ENCODE measurements around the gene PTF1A.
"Not testable (repeated sequence)": the region's sequence is repeated elsewhere in the genome, so short reads cannot be mapped to it uniquely, and the experiment has no call there.

Gene PTF1A

DNA sequence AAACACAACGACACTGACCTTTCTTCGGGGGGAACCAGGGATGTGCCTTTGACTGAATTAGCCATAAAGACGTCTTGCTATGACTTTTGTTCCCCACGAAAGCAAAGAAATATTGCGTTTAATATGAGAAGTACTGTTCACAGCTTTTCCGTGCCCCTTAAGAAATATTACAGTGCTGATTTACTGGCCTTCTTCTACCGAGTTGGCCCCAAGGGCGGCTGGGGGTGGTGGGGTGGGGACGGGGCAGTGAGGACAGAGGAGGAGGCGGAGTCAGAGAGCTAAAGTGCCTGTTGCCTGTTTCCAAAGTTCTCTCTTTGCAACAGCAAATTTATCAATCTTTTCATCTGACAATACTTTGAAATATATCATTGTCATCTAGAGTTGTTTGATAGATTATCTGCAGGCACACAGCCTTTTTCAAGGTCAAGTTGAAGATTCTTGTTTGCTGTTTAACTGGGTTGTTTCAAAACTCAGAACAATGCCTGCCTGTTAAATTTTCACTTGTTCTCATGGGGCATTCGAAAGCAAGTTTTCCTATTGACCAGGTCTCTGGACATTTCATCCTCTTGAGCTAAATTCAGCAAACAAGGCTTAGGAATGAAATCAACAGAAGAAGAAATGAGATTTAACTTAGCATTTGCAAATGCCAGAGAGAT is 9.0 kb downstream of the PTF1A start:
- no peak overlapping the region for H3K4me3 Mint-ChIP-seq
- H3K27ac Mint-ChIP-seq (ENCODE audit: low read depth): no peak overlapping the region
- peaks cover 83% of the 10 kb centered on the region for H3K27me3 Mint-ChIP-seq
- no peaks in the 10 kb centered on the region for H3K9me3 Mint-ChIP-seq
- no peak for ATAC-seq (replicated peaks; ENCODE audit: extremely low read depth, poor library complexity, severe bottlenecking)
- H3K36me3 Mint-ChIP-seq (ENCODE audit: insufficient read depth): peaks cover 2% of the 10 kb centered on the region
- DNase-seq (ENCODE audit: low spot score in 2 of 2): no peak
- no peaks in the 10 kb centered on the region for H3K4me1 Mint-ChIP-seq

DNA sequence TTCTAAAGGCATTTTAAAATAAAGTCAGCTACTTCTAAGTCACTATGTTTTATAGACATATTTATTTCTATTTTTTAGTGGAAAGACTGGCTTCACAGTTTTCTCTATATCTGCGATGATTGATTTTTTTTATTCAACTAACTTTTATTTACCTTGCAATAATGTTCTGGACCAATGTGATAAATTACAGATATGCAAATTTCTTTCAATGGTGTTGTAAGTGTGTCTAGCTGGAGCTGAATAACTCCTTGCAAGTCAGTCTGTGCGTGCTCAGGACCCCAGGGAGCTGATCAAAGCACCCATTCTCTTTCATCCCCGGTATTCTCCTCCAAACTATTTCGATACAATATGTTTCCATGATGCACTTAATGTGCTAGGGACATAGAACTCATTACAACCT is 9.7 kb downstream of the PTF1A start:
- no peaks in the 10 kb centered on the region for H3K4me1 Mint-ChIP-seq
- DNase-seq (ENCODE audit: low spot score in 2 of 2) (no peak), ATAC-seq (replicated peaks; ENCODE audit: extremely low read depth, poor library complexity, severe bottlenecking) (no peak)
- peaks cover 76% of the 10 kb centered on the region for H3K27me3 Mint-ChIP-seq
- no peak overlapping the region for H3K27ac Mint-ChIP-seq (ENCODE audit: low read depth)
- H3K4me3 Mint-ChIP-seq: no peak overlapping the region
- H3K36me3 Mint-ChIP-seq (ENCODE audit: insufficient read depth): no peaks in the 10 kb centered on the region
- no peaks in the 10 kb centered on the region for H3K9me3 Mint-ChIP-seq

DNA sequence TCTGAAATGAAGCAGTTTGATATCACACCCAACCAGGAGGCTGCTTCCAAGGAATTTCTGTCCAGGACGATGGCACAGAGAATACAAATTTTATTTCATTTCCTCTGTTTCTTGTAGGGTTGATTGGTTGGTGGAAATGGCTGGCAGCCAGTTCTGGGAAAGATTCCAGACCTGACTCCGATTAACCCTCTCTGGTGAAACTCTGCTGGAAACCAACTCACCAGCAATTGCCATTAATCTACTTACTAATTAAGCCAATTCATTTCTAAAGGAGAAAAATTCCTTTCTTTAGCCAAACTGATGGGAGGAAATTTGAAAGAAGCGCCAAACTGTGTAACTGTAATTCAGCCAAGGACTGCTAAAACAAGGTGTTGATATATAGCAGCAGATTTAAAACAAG is 10.7 kb downstream of the PTF1A start:
- no peaks in the 10 kb centered on the region for H3K9me3 Mint-ChIP-seq
- DNase-seq (ENCODE audit: low spot score in 2 of 2) (no peak), ATAC-seq (replicated peaks; ENCODE audit: extremely low read depth, poor library complexity, severe bottlenecking) (no peak)
- peaks cover 67% of the 10 kb centered on the region for H3K27me3 Mint-ChIP-seq
- H3K27ac Mint-ChIP-seq (ENCODE audit: low read depth): no peak overlapping the region
- no peaks in the 10 kb centered on the region for H3K36me3 Mint-ChIP-seq (ENCODE audit: insufficient read depth)
- H3K4me1 Mint-ChIP-seq: no peaks in the 10 kb centered on the region
- no peak overlapping the region for H3K4me3 Mint-ChIP-seq

DNA sequence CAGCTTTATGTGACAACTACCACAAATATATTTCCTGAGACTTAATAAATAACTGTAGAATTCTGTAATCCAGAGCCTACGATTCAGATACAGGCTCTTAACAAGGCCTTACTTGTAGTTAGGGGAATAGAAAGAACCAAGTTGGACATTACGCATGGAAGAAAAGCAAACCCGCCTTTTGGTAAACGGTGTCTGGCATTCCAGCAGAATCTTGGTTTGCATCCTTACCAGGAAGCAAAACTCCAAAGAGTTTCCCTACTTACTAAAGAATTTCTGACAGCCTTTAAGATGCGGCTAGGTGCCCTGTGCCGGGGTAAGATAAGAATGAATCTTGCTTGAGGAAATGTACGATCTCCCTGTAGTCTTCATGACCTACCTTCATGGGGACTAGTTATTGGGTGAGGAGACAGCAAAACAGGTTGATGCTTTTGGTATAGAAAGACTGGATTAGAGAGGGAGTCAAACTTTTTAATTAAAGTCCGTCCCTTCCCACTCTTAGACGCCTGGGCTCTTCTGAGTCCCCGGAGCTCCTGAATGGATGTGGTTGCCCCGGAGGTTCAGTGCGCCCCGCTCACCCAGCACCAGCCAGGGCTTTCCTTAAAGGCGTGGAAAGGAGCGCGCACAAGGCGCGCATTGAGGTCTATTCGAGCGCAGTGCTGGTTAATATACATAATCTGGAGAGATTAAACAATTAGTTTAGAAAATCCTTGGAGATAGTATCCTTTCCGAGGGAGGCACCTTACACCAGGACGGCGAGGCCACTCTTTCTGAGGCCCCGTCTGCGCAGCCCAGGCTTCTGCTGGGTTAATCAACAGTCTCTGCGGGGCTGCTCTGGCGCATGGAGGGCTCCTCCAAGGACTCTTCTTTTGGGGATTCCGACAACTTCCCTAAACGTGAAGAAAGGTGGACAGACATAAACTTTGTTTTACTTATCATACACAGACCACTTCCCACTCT is 11.5 kb downstream of the PTF1A start:
- DNase-seq (ENCODE audit: low spot score in 2 of 2) (no peak), ATAC-seq (replicated peaks; ENCODE audit: extremely low read depth, poor library complexity, severe bottlenecking) (no peak)
- H3K4me3 Mint-ChIP-seq: no peak overlapping the region
- H3K9me3 Mint-ChIP-seq: no peaks in the 10 kb centered on the region
- peaks cover 60% of the 10 kb centered on the region for H3K27me3 Mint-ChIP-seq
- no peaks in the 10 kb centered on the region for H3K36me3 Mint-ChIP-seq (ENCODE audit: insufficient read depth)
- no peaks in the 10 kb centered on the region for H3K4me1 Mint-ChIP-seq
- no peak overlapping the region for H3K27ac Mint-ChIP-seq (ENCODE audit: low read depth)

DNA sequence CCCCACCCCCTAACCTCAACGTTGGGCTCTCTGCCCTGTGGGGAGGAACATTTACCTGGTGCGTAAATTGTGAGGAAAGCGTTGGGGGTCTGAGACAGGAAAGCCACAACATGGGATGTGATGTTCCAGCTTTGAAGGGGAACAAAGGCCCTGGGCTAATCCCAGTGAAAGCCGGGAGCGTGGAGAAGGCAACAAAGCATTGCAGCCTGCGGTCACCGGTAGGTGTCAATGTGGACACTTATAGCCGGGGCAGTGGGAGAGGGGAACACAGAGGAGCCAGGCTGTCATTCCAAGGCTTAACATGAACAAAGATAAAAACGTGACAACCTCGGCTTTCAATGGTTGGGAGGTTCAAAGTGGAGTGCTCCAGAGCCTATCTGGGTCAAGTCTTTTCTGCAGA is 12.7 kb downstream of the PTF1A start:
- Mint-ChIP-seq H3K4me3 (no peak overlapping the region), H3K27ac (ENCODE audit: low read depth) (no peak overlapping the region), H3K27me3 (peaks cover 67% of the 10 kb centered on the region), H3K4me1 (no peaks in the 10 kb centered on the region), H3K9me3 (no peaks in the 10 kb centered on the region), H3K36me3 (ENCODE audit: insufficient read depth) (no peaks in the 10 kb centered on the region)
- DNase-seq (ENCODE audit: low spot score in 2 of 2): no peak
- no peak for ATAC-seq (replicated peaks; ENCODE audit: extremely low read depth, poor library complexity, severe bottlenecking)

DNA sequence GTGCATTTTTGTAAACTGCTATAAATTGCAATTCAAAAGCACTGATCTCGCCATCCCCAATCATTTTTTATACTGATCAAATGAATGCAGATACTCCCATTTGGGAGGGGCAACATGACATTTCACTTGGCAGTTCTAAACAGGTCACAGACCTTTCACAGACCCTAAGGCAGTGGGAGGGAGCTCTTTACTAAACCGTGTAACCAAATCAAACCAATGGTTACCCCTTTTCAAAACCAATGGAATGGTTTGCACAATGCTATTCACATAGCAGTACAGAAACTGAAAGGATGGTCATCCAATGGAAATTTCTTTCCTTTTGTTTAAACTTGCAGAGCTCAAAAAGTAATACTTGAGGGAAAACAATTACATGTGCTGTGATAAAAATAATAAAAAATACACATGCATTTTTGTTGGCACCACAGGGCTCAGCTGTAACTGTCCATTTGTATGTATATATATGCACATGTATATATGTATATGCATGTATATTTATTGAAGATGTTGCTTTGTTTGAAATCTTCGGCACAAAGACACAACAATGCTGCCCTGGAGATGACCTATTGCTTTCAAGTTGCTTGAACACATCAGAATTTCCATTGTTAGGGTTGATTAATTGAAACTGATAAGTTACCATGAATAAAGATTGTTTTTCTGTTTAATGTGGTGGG is 14.0 kb downstream of the PTF1A start:
- DNase-seq (ENCODE audit: low spot score in 2 of 2) (no peak), ATAC-seq (replicated peaks; ENCODE audit: extremely low read depth, poor library complexity, severe bottlenecking) (no peak)
- no peaks in the 10 kb centered on the region for H3K9me3 Mint-ChIP-seq
- no peak overlapping the region for H3K27ac Mint-ChIP-seq (ENCODE audit: low read depth)
- no peak overlapping the region for H3K4me3 Mint-ChIP-seq
- H3K36me3 Mint-ChIP-seq (ENCODE audit: insufficient read depth): no peaks in the 10 kb centered on the region
- no peaks in the 10 kb centered on the region for H3K4me1 Mint-ChIP-seq
- H3K27me3 Mint-ChIP-seq: peaks cover 66% of the 10 kb centered on the region

DNA sequence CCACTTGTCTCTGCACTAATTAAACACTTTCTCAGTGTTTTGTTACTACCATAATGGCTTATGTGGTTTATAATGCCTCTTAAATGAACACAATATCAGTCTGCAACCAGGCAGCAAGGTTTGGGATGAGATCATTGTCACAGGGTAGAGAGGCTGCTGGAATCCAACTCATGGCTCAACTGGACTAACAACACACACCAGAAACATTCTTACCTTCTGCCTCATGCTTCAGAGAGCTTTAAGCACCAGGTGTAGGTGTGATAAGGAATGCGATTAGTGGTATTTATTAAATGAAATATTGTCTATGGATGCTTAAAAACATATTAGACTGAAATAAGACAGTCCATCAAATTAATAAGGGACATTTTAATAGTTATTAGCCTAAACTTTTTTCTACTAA is 25.4 kb downstream of the PTF1A start:
- H3K4me3 Mint-ChIP-seq: no peak overlapping the region
- H3K4me1 Mint-ChIP-seq: no peaks in the 10 kb centered on the region
- ATAC-seq (replicated peaks; ENCODE audit: extremely low read depth, poor library complexity, severe bottlenecking): no peak
- H3K27ac Mint-ChIP-seq (ENCODE audit: low read depth): no peak overlapping the region
- DNase-seq (ENCODE audit: low spot score in 2 of 2): no peak
- H3K27me3 Mint-ChIP-seq: peaks cover 47% of the 10 kb centered on the region
- H3K9me3 Mint-ChIP-seq: no peaks in the 10 kb centered on the region
- H3K36me3 Mint-ChIP-seq (ENCODE audit: insufficient read depth): peaks cover 1% of the 10 kb centered on the region

DNA sequence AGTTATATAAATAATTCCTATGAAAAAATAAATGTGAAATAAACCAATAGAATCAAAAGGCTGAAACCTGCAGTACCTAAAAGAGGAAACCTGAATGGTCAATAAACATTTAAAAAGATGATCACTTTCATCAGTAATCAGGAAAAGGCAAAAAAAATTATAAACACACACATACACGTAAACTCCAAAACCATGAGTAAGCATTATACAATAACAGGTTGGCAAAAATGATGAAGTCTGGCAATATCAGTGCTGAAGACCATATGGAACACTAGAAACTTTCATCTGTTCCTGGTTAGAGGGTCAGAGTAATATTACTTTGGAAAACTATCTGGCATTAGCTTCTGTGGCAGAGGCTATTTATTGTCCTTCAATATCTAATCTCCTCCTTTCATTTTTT is 38.5 kb downstream of the PTF1A start:
- H3K4me3 Mint-ChIP-seq: no peak overlapping the region
- no peaks in the 10 kb centered on the region for H3K4me1 Mint-ChIP-seq
- no peak overlapping the region for H3K27ac Mint-ChIP-seq (ENCODE audit: low read depth)
- no peak for DNase-seq (ENCODE audit: low spot score in 2 of 2)
- peaks cover 11% of the 10 kb centered on the region for H3K9me3 Mint-ChIP-seq
- H3K36me3 Mint-ChIP-seq (ENCODE audit: insufficient read depth): no peaks in the 10 kb centered on the region
- H3K27me3 Mint-ChIP-seq: peaks cover 52% of the 10 kb centered on the region
- ATAC-seq (replicated peaks; ENCODE audit: extremely low read depth, poor library complexity, severe bottlenecking): no peak

DNA sequence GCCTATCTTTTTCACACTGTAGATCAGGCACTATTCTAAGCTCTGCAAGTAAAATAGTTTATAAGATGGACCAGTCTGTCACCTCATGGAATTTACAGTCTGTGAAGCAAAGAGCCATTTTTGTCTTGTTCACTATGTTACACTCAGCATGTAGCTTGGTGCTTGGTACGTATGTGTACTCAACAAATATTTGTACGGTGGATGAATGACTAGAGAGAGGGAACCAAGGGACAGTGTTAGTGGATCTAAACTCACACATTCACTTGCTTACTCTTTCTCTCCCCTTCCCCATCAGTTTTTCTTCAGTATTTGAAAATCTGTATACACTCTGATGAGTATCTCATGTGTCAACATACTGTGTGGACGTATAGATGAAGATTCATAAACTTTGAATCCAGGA is 45.9 kb downstream of the PTF1A start:
- H3K9me3 Mint-ChIP-seq: peaks cover 12% of the 10 kb centered on the region
- peaks cover 52% of the 10 kb centered on the region for H3K27me3 Mint-ChIP-seq
- ATAC-seq (replicated peaks; ENCODE audit: extremely low read depth, poor library complexity, severe bottlenecking) (no peak), DNase-seq (ENCODE audit: low spot score in 2 of 2) (no peak)
- no peak overlapping the region for H3K4me3 Mint-ChIP-seq
- no peak overlapping the region for H3K27ac Mint-ChIP-seq (ENCODE audit: low read depth)
- H3K4me1 Mint-ChIP-seq: no peaks in the 10 kb centered on the region
- H3K36me3 Mint-ChIP-seq (ENCODE audit: insufficient read depth): no peaks in the 10 kb centered on the region

DNA sequence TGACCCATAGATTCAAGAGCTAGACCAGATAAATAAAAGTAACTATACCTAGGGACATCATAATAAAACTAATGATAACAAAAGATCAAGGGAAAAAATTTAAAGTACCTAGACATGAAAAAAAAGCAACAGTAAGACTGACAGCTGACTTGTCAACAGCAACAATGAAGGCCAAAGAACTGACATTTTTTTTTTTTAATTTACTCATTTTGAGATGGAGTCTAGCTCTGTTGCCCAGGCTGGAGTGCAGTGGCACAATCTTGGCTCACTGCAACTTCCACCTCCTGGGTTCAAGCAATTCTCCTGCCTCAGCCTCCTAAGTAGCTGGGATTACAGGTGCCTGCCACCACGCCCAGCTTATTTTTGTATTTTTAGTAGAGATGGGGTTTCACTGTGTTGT is 49.7 kb downstream of the PTF1A start:
- ATAC-seq (replicated peaks; ENCODE audit: extremely low read depth, poor library complexity, severe bottlenecking); DNase-seq (ENCODE audit: low spot score in 2 of 2); H3K4me1 Mint-ChIP-seq; H3K9me3 Mint-ChIP-seq; H3K27ac Mint-ChIP-seq (ENCODE audit: low read depth); H3K4me3 Mint-ChIP-seq; H3K36me3 Mint-ChIP-seq (ENCODE audit: insufficient read depth): not testable (repeated sequence)
- peaks cover 56% of the 10 kb centered on the region for H3K27me3 Mint-ChIP-seq

All from central memory CD8-positive, alpha-beta T cell (primary cell).